Progenitor cell of endocrine pancreas (in vitro differentiated cells): Measurements from ENCODE around the gene CLDN1. TPM values are rescaled to one million over a fixed set of nuclear protein-coding genes. Genes with fewer than 3 reads are reported as not detected.
A peak's percentile ranks its signal among the peaks of the same experiment; 100 is the strongest.

Experiments used
- DNase-seq: peaks from one replicate; pipeline ENCODE4 v3.0.0; 2021; ENCODE audit warnings: low spot score; ENCODE audit not compliant: unreplicated experiment
- H3K27ac Mint-ChIP-seq: 2 replicates; pipeline ENCODE4 v1.8.0; 2021; ENCODE audit warnings: mild to moderate bottlenecking, moderate library complexity, mixed read lengths
- H3K27me3 Mint-ChIP-seq: 2 replicates; pipeline ENCODE4 v1.8.0; 2021; ENCODE audit warnings: mixed read lengths
- H3K36me3 Mint-ChIP-seq: 2 replicates; pipeline ENCODE4 v1.8.0; 2022; ENCODE audit warnings: mixed read lengths; ENCODE audit not compliant: insufficient read depth
- H3K4me1 Mint-ChIP-seq: 2 replicates; pipeline ENCODE4 v1.8.0; 2021; ENCODE audit warnings: low read depth, mixed read lengths
- H3K4me3 Mint-ChIP-seq: 2 replicates; pipeline ENCODE4 v1.8.0; 2021; ENCODE audit warnings: low read depth, mild to moderate bottlenecking, moderate library complexity, mixed read lengths
- H3K9me3 Mint-ChIP-seq: 2 replicates; pipeline ENCODE4 v1.8.0; 2021; ENCODE audit warnings: low read depth, mixed read lengths
- CTCF ChIP-seq: fragments of 200-600 bp; sonication (generic); IDR thresholded peaks from one replicate; pipeline ENCODE4 v1.5.0; 2021; ENCODE audit warnings: antibody characterized with exemption, mild to moderate bottlenecking; ENCODE audit not compliant: unreplicated experiment
- total RNA-seq: library from RNA; stranded (reverse); gene quantifications from 2 replicates; pipeline ENCODE4 v1.2.1, GENCODE V29; 2021

Gene CLDN1
- total RNA-seq, 1 donor from 2014 or later, result 38.0 TPM

GRCh38 chr3:190318666-190319065 lies 3.6 kb downstream of the CLDN1 start:
- no peak for TF ChIP-seq CTCF
- Mint-ChIP-seq H3K36me3 (peaks cover 2% of the 10 kb centered on the region), H3K27me3 (peaks cover 12% of the 10 kb centered on the region)

GRCh38 chr3:190314741-190315140 lies 7.5 kb downstream of the CLDN1 start:
- no peak for DNase-seq
- Mint-ChIP-seq H3K4me1 (peaks cover 20% of the 10 kb centered on the region), H3K4me3 (no peak overlapping the region), H3K9me3 (no peaks in the 10 kb centered on the region), H3K27ac (no peak overlapping the region), H3K36me3 (peaks cover 21% of the 10 kb centered on the region), H3K27me3 (no peaks in the 10 kb centered on the region)
- no peak for TF ChIP-seq CTCF

More at GRCh38 chr3:190318666-190319065, 3.6 kb downstream of the CLDN1 start:
- Mint-ChIP-seq H3K9me3 (no peaks in the 10 kb centered on the region), H3K27ac (no peak overlapping the region), H3K4me1 (peaks cover 45% of the 10 kb centered on the region), H3K4me3 (peak overlapping the region; percentile 2)
- DNase-seq, result no peak

GRCh38 chr3:190309414-190309813 lies 12.8 kb downstream of the CLDN1 start:
- DNase-seq, result no peak
- Mint-ChIP-seq H3K9me3 (no peaks in the 10 kb centered on the region), H3K27me3 (no peaks in the 10 kb centered on the region), H3K36me3 (peaks cover 24% of the 10 kb centered on the region), H3K4me3 (no peak overlapping the region), H3K4me1 (peaks cover 29% of the 10 kb centered on the region), H3K27ac (no peak overlapping the region)
- TF ChIP-seq CTCF, result no peak

- H3K4me3 Mint-ChIP-seq, result no peak overlapping the region
- H3K27me3 Mint-ChIP-seq, result no peaks in the 10 kb centered on the region
- H3K9me3 Mint-ChIP-seq, result no peaks in the 10 kb centered on the region
- TF ChIP-seq CTCF, result no peak
- peaks cover 21% of the 10 kb centered on the region for H3K36me3 Mint-ChIP-seq
- no peak for DNase-seq
- peak overlapping the region; percentile 79 for H3K27ac Mint-ChIP-seq
- H3K4me1 Mint-ChIP-seq, result peaks cover 38% of the 10 kb centered on the region
These were observed 14.1 kb downstream of the CLDN1 start for GRCh38 chr3:190308154-190308553.

GRCh38 chr3:190307164-190307545 lies 15.1 kb downstream of the CLDN1 start:
- no peak for DNase-seq
- no peaks in the 10 kb centered on the region for H3K27me3 Mint-ChIP-seq
- H3K36me3 Mint-ChIP-seq, result peaks cover 13% of the 10 kb centered on the region
- peak overlapping the region; percentile 93 for H3K27ac Mint-ChIP-seq
- H3K4me3 Mint-ChIP-seq, result peak overlapping the region; percentile 29
- peaks cover 40% of the 10 kb centered on the region for H3K4me1 Mint-ChIP-seq
- H3K9me3 Mint-ChIP-seq, result no peaks in the 10 kb centered on the region
- no peak for TF ChIP-seq CTCF
